DND-41 (cell line): Measurements from ENCODE around the gene MCC.

Experiments used
- ATAC-seq: fragments of 200-7000 bp; cut with Tn5 transposase; 3 replicates; pipeline ENCODE4 v1.9.1; 2021; ENCODE audit warnings: low read depth; ENCODE audit not compliant: insufficient read depth
- DNase-seq: peaks from one replicate; pipeline ENCODE4 v3.0.0-alpha.2; 2020
- H2AFZ ChIP-seq: 2 replicates; pipeline ENCODE4 v1.6.0; 2012; ENCODE audit warnings: low read depth, low read length
- H3K27ac ChIP-seq: 2 replicates; pipeline ENCODE4 v1.5.1; 2012; ENCODE audit warnings: low read length, inconsistent platforms
- H3K27me3 ChIP-seq: fragments of 200-600 bp; sonication (generic); 2 replicates; pipeline ENCODE4 v1.6.0; 2012; ENCODE audit warnings: low read length, mild to moderate bottlenecking, inconsistent platforms; ENCODE audit not compliant: insufficient read depth, poor library complexity
- H3K36me3 ChIP-seq: 2 replicates; pipeline ENCODE4 v1.5.1; 2012; ENCODE audit warnings: low read length, inconsistent platforms; ENCODE audit not compliant: insufficient read depth
- H3K4me1 ChIP-seq: 2 replicates; pipeline ENCODE4 v1.5.1; 2012; ENCODE audit warnings: mild to moderate bottlenecking, low read length; ENCODE audit not compliant: insufficient read depth
- H3K4me2 ChIP-seq: 2 replicates; pipeline ENCODE4 v1.6.0; 2012; ENCODE audit warnings: mild to moderate bottlenecking, moderate library complexity, low read length, inconsistent platforms; ENCODE audit not compliant: insufficient read depth
- H3K4me3 ChIP-seq, 2 experiments: fragments of 200-600 bp in 1 of 2; shearing (Covaris generic) in 1 of 2; 2 replicates each; pipeline ENCODE4 v1.5.1; 2012 to 2016; ENCODE audit warnings: inconsistent platforms in 2 of 2, low read length in 2 of 2, mild to moderate bottlenecking in 2 of 2, low read depth in 1 of 2, moderate library complexity in 1 of 2
- H3K79me2 ChIP-seq: 2 replicates; pipeline ENCODE4 v1.6.0; 2012; ENCODE audit warnings: low read length, inconsistent platforms; ENCODE audit not compliant: insufficient read depth
- H3K9ac ChIP-seq: 2 replicates; pipeline ENCODE4 v1.6.0; 2012; ENCODE audit warnings: low read depth, mild to moderate bottlenecking, inconsistent platforms, low read length, moderate library complexity
- H3K9me3 ChIP-seq: 2 replicates; pipeline ENCODE4 v1.5.1; 2012; ENCODE audit warnings: low read length, moderate library complexity, mild to moderate bottlenecking, inconsistent platforms; ENCODE audit not compliant: insufficient read depth, severe bottlenecking
- H4K20me1 ChIP-seq: 2 replicates; pipeline ENCODE4 v1.6.0; 2012; ENCODE audit warnings: low read length; ENCODE audit not compliant: insufficient read depth
- EZH2 ChIP-seq: IDR thresholded peaks from 3 replicates; pipeline ENCODE4 v1.6.1; 2012; ENCODE audit warnings: borderline replicate concordance, low read depth, mild to moderate bottlenecking, moderate library complexity, low read length, inconsistent platforms; ENCODE audit not compliant: severe bottlenecking
- TF ChIP-seq, protein P1 (sequence below): IDR thresholded peaks from 2 replicates; pipeline ENCODE4 v1.5.1; 2012; ENCODE audit warnings: borderline replicate concordance, low read length, moderate library complexity, mild to moderate bottlenecking; ENCODE audit not compliant: poor library complexity, severe bottlenecking; ENCODE audit errors: extremely low read depth

Gene MCC

DNA sequence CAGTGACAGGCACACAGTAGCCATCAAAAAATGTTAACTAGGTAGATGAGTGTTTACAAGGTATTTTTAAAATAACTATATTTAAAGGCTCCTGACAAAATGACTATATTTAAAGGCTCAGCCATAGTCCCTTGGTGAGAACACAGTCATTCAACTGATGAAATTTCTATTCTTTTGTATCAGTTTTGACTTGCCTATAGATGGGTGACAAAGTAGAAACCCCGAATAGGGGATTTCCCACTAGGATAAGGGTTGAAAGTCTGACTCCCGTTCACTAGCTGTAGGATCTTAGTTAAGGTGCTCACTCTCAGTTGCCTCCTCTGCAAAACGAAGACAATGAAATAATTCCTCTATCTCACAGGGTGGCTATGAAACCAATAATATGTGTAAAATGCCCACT, 271.7 kb downstream of the MCC start:
- ATAC-seq, result no peak
- no peak for DNase-seq
- Histone ChIP-seq H3K9me3 (no peaks in the 10 kb centered on the region), H3K27me3 (no peaks in the 10 kb centered on the region), H3K27ac (no peak overlapping the region), H3K36me3 (no peaks in the 10 kb centered on the region), H3K4me2 (no peak overlapping the region), H4K20me1 (no peaks in the 10 kb centered on the region), H3K4me1 (no peaks in the 10 kb centered on the region), H3K9ac (no peak overlapping the region), H3K4me3 (no peak overlapping the region), H2AFZ (no peak overlapping the region), H3K79me2 (no peaks in the 10 kb centered on the region)
- TF ChIP-seq, protein P1, sequence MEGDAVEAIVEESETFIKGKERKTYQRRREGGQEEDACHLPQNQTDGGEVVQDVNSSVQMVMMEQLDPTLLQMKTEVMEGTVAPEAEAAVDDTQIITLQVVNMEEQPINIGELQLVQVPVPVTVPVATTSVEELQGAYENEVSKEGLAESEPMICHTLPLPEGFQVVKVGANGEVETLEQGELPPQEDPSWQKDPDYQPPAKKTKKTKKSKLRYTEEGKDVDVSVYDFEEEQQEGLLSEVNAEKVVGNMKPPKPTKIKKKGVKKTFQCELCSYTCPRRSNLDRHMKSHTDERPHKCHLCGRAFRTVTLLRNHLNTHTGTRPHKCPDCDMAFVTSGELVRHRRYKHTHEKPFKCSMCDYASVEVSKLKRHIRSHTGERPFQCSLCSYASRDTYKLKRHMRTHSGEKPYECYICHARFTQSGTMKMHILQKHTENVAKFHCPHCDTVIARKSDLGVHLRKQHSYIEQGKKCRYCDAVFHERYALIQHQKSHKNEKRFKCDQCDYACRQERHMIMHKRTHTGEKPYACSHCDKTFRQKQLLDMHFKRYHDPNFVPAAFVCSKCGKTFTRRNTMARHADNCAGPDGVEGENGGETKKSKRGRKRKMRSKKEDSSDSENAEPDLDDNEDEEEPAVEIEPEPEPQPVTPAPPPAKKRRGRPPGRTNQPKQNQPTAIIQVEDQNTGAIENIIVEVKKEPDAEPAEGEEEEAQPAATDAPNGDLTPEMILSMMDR, result no peak
- TF ChIP-seq EZH2, result no peak

DNA sequence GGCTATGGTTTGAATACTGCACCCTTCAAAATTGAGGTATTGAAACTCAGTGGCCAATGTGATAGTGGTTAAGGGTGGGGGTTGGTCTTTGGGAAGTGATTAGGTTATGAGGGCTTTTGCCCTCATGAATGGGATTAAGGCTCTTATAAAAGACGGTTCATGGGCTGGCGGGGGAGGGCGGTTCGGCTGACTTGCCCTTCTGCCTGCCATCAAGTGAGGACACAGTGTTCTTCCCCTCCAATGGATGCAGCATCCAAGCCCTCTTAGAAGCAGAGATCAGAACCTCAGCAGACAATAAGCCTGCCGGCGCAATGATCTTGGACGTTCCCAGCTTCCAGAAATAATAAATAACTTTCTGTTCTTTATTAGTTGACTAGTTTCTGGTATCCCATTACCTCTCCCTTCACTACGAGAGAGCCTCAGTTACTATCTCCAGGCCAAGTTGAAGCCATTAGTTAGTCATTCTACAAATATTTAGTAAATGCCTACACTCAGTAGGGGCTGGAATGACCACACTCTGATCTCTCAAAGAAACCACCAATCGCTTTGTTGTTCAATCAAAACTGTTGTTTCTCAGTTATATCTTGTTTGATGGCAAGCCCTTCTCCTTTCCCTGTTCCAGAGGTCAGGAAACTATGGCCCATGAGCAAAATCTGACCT, 272.7 kb downstream of the MCC start:
- no peaks in the 10 kb centered on the region for H3K36me3 ChIP-seq
- no peaks in the 10 kb centered on the region for H3K79me2 ChIP-seq
- H3K9me3 ChIP-seq, result no peaks in the 10 kb centered on the region
- no peaks in the 10 kb centered on the region for H3K4me1 ChIP-seq
- no peaks in the 10 kb centered on the region for H4K20me1 ChIP-seq
- no peak overlapping the region for H3K9ac ChIP-seq
- H3K4me2 ChIP-seq, result no peak overlapping the region
- no peak overlapping the region for H3K4me3 ChIP-seq
- no peaks in the 10 kb centered on the region for H3K27me3 ChIP-seq
- no peak overlapping the region for H3K27ac ChIP-seq
- no peak overlapping the region for H2AFZ ChIP-seq
- TF ChIP-seq, protein P1, result no peak
- TF ChIP-seq EZH2, result no peak
- ATAC-seq, result no peak
- no peak for DNase-seq

DNA sequence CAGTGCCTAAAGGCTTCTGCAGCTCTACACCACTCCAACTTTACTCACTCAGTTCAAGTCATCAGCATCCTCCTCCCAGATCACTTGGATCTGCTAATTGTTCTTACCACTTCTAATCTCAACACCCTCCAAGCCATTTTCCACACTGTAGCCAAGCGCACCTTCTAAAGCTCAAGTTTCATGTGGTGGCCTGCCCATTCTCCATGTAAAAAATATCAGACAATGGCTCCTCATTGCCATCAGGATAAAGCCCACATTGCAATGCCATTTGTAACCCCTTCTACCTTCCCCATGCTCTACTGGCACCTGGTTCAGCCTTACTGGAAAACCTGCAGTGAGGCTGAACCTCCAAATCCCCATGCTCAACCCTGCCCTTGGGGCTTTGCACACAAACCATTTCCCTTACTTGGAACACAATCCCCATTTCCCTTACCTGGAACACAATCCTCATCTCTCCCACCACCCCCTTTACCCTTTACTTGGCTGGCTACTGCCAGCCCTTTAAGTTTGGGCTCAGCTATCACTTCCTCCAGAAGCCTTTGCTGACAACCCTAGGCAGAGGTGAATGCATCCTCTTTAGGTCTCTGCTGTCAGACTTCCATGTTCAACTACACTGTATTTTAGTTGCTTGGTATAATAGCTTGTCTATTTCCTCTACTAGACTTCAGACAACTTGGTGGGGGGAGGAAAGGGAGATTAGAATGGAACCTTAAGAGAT, 273.5 kb downstream of the MCC start:
- no peak for DNase-seq
- Histone ChIP-seq H3K79me2 (no peaks in the 10 kb centered on the region), H3K9ac (no peak overlapping the region), H3K36me3 (no peaks in the 10 kb centered on the region), H3K9me3 (no peaks in the 10 kb centered on the region), H4K20me1 (no peaks in the 10 kb centered on the region), H3K27me3 (no peaks in the 10 kb centered on the region), H3K4me2 (no peak overlapping the region), H3K4me3 (no peak overlapping the region), H2AFZ (no peak overlapping the region), H3K4me1 (no peaks in the 10 kb centered on the region), H3K27ac (no peak overlapping the region)
- ATAC-seq, result no peak
- no peak for TF ChIP-seq EZH2

DNA sequence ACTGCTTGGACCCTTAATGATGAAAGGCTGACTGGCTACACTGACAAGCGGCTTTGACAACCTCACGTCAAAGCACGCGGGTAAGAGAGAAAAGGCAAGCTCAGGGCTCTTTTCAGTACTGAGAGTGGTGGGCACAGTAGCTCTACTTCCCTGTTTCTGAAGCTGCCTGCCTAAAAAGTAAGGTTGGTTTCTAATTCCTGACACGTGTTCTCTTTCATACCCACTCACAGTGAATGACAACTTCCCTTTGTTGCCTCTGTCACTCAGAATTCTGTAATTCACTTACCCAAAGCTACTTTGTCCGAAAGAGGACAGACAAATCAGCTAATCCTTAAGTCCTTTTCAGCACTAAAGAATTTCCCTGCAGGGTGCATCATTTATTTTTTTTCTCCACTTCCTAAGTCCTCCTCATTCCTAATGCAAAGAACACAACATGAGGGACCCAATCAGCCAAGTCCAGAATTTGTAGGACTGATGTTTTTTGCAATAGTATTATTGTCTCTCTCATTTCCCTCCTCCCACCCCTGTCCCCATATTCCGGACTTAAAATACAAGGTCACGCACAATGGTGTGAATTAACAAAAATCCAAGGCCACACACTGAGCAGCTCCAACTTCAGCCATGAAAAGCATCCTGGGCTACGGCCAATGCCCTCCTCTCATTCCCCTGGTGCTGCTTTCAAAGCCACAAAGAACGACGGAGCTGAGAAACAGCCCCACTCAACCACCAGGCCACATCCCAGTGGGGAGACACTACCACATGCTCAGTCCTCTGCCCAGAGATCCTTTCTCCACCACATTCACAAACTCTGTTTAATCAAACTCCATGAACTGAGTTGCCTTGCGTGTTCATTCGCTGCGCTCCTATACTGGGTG, 274.5 kb downstream of the MCC start:
- H3K9ac ChIP-seq, result no peak overlapping the region
- ATAC-seq, result no peak
- H3K27me3 ChIP-seq, result no peaks in the 10 kb centered on the region
- H3K4me2 ChIP-seq, result no peak overlapping the region
- no peaks in the 10 kb centered on the region for H3K79me2 ChIP-seq
- H4K20me1 ChIP-seq, result no peaks in the 10 kb centered on the region
- H3K27ac ChIP-seq, result no peak overlapping the region
- no peak for DNase-seq
- TF ChIP-seq EZH2, result no peak
- TF ChIP-seq, protein P1, result no peak
- H3K9me3 ChIP-seq, result no peaks in the 10 kb centered on the region
- no peak overlapping the region for H2AFZ ChIP-seq
- no peaks in the 10 kb centered on the region for H3K4me1 ChIP-seq
- H3K4me3 ChIP-seq, result no peak overlapping the region
- no peaks in the 10 kb centered on the region for H3K36me3 ChIP-seq
